DND-41 (cell line): ENCODE data around the gene SLC37A3.

Source experiments
- CTCF ChIP-seq: IDR thresholded peaks from 2 replicates; pipeline ENCODE4 v1.5.1; 2012; ENCODE audit warnings: borderline replicate concordance, low read length, moderate library complexity, mild to moderate bottlenecking; ENCODE audit not compliant: poor library complexity, severe bottlenecking; ENCODE audit errors: extremely low read depth
- EZH2 ChIP-seq: IDR thresholded peaks from 3 replicates; pipeline ENCODE4 v1.6.1; 2012; ENCODE audit warnings: borderline replicate concordance, low read depth, mild to moderate bottlenecking, moderate library complexity, low read length, inconsistent platforms; ENCODE audit not compliant: severe bottlenecking

GRCh38 chr7:140440593-140440992 is 42.3 kb upstream of the SLC37A3 start:
- TF ChIP-seq CTCF (no peak), EZH2 (no peak)
